HG03354 (cell line): ENCODE data around the gene VWA5B1.

Experiments used
- ATAC-seq: cut with Tn5 transposase; IDR thresholded peaks from one replicate; pipeline ENCODE4 v1.9.1; 2021; ENCODE audit warnings: mild to moderate bottlenecking; ENCODE audit not compliant: unreplicated experiment, poor library complexity, severe bottlenecking

The VWA5B1 gene

GRCh38 chr1:20402585-20403422 lies 112.1 kb downstream of the VWA5B1 start:
- no peak for ATAC-seq

- no peak for ATAC-seq
These were observed 112.9 kb downstream of the VWA5B1 start for GRCh38 chr1:20403423-20404145.

DNA sequence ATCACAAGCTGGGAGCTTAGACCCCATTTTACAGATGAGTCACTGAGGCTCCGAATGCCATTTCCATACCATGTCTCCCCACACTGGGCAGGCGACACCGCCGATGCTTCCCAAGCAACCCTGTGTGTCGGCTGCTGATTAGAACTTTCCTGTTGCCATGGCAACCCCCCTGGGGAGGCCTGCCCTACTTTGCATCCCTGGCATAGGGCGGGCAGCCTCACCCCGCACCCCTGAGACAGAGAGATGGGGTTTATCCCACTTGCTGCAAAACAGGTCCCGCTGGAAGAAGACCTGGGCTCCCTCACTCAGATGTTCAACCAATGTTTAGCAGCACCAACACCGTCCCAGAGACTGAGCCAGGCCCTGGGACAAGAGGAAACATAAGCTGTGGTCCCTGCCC lies 113.8 kb downstream of the VWA5B1 start:
- ATAC-seq = no peak
